Measurements from ENCODE around the gene DHX16. TPM values are rescaled to one million over a fixed set of nuclear protein-coding genes. Genes with fewer than 3 reads are reported as not detected.
A peak's percentile ranks its signal among the peaks of the same experiment; 100 is the strongest.

The DHX16 gene
- total and polyA plus RNA-seq, 9 of the 15 experiments (the other 6 are each of a cell fraction or from before 2014, with no cell fraction given): 14.6 to 66.1 (median 47.5) TPM

- TF ChIP-seq AFF1 (IDR thresholded peaks at IDR 0.05; ENCODE audit: low read depth in 1 of 2, partially characterized antibody in 2 of 2) (peak; percentile 46 to 50), CXXC5 (CRISPR knock-in tag; IDR thresholded peaks at IDR 0.05) (peak; percentile 82), SMAD4 (CRISPR knock-in tag; conservative IDR thresholded peaks at IDR 0.05) (peak; percentile 83; the same call in 1 of the 2 replicates), VEZF1 (CRISPR knock-in tag; IDR thresholded peaks at IDR 0.05) (peak; percentile 64; the same call in 1 of the 2 replicates), ZNF134 (CRISPR knock-in tag; conservative IDR thresholded peaks at IDR 0.05) (no peak), KLF16 (IDR thresholded peaks at IDR 0.05) (0 out of 2 replicates have a peak, but pooled peaks have one; percentile 63), MYNN (IDR thresholded peaks at IDR 0.05) (peak; percentile 77; the same call in 1 of the 2 replicates), MYNN (CRISPR knock-in tag; IDR thresholded peaks at IDR 0.05) (no peak), FOXK1 (CRISPR knock-in tag; IDR thresholded peaks at IDR 0.05; ENCODE audit: borderline replicate concordance) (peak; percentile 29; the same call in 1 of the 2 replicates), ZNF174 (CRISPR knock-in tag; IDR thresholded peaks at IDR 0.05) (no peak), USF1 (CRISPR knock-in tag; IDR thresholded peaks at IDR 0.05) (peak; percentile 77), ZNF512 (tag; IDR thresholded peaks at IDR 0.05) (no peak), GATAD2B (IDR thresholded peaks at IDR 0.05; ENCODE audit: borderline replicate concordance) (no peak), E2F1 (CRISPR knock-in tag; IDR thresholded peaks at IDR 0.05) (peak; percentile 74; the same call in 1 of the 2 replicates), LCOR (CRISPR knock-in tag; IDR thresholded peaks at IDR 0.05) (peak; percentile 83; the same call in 1 of the 2 replicates), PRMT5 (CRISPR knock-in tag; IDR thresholded peaks at IDR 0.05) (0 out of 2 replicates have a peak, but pooled peaks have one; percentile 12)
Observed at GRCh38 chr6:30686908-30687658, 14.3 kb upstream of the DHX16 start (continued).

Measured in K562 (cell line).